ENCODE data around the gene PRKG1.

PRKG1 gene

GRCh38 chr10:52276986-52277385, 1202.7 kb downstream of the PRKG1 start:
- TF ChIP-seq TAF1 (IDR thresholded peaks at IDR 0.05; ENCODE audit: low read depth): no peak
- TF ChIP-seq, protein P1, sequence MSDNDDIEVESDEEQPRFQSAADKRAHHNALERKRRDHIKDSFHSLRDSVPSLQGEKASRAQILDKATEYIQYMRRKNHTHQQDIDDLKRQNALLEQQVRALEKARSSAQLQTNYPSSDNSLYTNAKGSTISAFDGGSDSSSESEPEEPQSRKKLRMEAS (IDR thresholded peaks at IDR 0.05): no peak
- no peak for TF ChIP-seq TCF12 (IDR thresholded peaks at IDR 0.05; ENCODE audit: low read depth)
- no peak for TF ChIP-seq FOXM1 (IDR thresholded peaks at IDR 0.05; ENCODE audit: borderline replicate concordance, low read depth)
- no peak for TF ChIP-seq TEAD4 (IDR thresholded peaks at IDR 0.05)
- no peak for TF ChIP-seq EGR1 (IDR thresholded peaks at IDR 0.05)

GRCh38 chr10:52279546-52279945, 1205.3 kb downstream of the PRKG1 start:
- TF ChIP-seq, protein P2, sequence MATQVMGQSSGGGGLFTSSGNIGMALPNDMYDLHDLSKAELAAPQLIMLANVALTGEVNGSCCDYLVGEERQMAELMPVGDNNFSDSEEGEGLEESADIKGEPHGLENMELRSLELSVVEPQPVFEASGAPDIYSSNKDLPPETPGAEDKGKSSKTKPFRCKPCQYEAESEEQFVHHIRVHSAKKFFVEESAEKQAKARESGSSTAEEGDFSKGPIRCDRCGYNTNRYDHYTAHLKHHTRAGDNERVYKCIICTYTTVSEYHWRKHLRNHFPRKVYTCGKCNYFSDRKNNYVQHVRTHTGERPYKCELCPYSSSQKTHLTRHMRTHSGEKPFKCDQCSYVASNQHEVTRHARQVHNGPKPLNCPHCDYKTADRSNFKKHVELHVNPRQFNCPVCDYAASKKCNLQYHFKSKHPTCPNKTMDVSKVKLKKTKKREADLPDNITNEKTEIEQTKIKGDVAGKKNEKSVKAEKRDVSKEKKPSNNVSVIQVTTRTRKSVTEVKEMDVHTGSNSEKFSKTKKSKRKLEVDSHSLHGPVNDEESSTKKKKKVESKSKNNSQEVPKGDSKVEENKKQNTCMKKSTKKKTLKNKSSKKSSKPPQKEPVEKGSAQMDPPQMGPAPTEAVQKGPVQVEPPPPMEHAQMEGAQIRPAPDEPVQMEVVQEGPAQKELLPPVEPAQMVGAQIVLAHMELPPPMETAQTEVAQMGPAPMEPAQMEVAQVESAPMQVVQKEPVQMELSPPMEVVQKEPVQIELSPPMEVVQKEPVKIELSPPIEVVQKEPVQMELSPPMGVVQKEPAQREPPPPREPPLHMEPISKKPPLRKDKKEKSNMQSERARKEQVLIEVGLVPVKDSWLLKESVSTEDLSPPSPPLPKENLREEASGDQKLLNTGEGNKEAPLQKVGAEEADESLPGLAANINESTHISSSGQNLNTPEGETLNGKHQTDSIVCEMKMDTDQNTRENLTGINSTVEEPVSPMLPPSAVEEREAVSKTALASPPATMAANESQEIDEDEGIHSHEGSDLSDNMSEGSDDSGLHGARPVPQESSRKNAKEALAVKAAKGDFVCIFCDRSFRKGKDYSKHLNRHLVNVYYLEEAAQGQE (IDR thresholded peaks at IDR 0.05; ENCODE audit: low read depth): no peak
- TF ChIP-seq NFIC (IDR thresholded peaks at IDR 0.05): no peak

DNA sequence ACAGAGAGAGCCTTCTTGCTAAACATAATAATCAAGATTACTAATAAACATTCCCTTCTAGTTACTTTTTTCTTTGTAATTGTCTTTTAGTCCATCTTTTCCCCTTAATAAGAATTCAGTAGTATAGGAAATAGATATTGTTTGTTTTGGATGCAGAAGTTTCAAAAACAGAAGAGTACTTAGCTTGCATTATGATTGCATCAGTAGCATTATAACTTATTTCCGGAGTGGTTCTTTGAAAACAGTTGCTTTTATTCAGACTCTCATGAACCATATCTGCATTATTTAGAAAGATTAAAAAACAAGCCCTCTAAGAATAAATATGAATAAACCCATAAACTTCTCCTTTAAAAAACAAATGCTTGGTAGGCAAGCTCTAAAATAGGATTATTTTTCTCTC, 1205.8 kb downstream of the PRKG1 start:
- TF ChIP-seq, protein P1 (IDR thresholded peaks at IDR 0.05): no peak
- TF ChIP-seq RAD21 (IDR thresholded peaks at IDR 0.05; ENCODE audit: low read depth) (no peak), ZBTB7A (IDR thresholded peaks at IDR 0.05; ENCODE audit: low read depth) (no peak), TEAD4 (IDR thresholded peaks at IDR 0.05) (no peak), YY1 (IDR thresholded peaks at IDR 0.05; ENCODE audit: low read depth) (no peak), CREB1 (IDR thresholded peaks at IDR 0.05; ENCODE audit: low read depth) (no peak), FOXM1 (IDR thresholded peaks at IDR 0.05; ENCODE audit: borderline replicate concordance, low read depth) (no peak), CEBPB (IDR thresholded peaks at IDR 0.05) (no peak), TCF12 (IDR thresholded peaks at IDR 0.05; ENCODE audit: low read depth) (no peak)
- TF ChIP-seq, protein P2 (IDR thresholded peaks at IDR 0.05; ENCODE audit: low read depth): no peak

- TF ChIP-seq EP300 (IDR thresholded peaks at IDR 0.05; ENCODE audit: borderline replicate concordance) (no peak), YY1 (IDR thresholded peaks at IDR 0.05; ENCODE audit: low read depth) (no peak), EGR1 (IDR thresholded peaks at IDR 0.05) (no peak), TCF12 (IDR thresholded peaks at IDR 0.05; ENCODE audit: low read depth) (no peak), CREB1 (IDR thresholded peaks at IDR 0.05; ENCODE audit: low read depth) (no peak), TAF1 (IDR thresholded peaks at IDR 0.05; ENCODE audit: low read depth) (no peak), RAD21 (IDR thresholded peaks at IDR 0.05; ENCODE audit: low read depth) (no peak), NFIC (IDR thresholded peaks at IDR 0.05) (no peak), CEBPB (IDR thresholded peaks at IDR 0.05) (no peak)
- TF ChIP-seq, protein P1 (IDR thresholded peaks at IDR 0.05): no peak
- TF ChIP-seq, protein P3, sequence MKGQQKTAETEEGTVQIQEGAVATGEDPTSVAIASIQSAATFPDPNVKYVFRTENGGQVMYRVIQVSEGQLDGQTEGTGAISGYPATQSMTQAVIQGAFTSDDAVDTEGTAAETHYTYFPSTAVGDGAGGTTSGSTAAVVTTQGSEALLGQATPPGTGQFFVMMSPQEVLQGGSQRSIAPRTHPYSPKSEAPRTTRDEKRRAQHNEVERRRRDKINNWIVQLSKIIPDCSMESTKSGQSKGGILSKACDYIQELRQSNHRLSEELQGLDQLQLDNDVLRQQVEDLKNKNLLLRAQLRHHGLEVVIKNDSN (IDR thresholded peaks at IDR 0.05): no peak
- TF ChIP-seq, protein P2 (IDR thresholded peaks at IDR 0.05; ENCODE audit: low read depth): no peak
Observed at GRCh38 chr10:52283174-52283573, 1208.9 kb downstream of the PRKG1 start.

DNA sequence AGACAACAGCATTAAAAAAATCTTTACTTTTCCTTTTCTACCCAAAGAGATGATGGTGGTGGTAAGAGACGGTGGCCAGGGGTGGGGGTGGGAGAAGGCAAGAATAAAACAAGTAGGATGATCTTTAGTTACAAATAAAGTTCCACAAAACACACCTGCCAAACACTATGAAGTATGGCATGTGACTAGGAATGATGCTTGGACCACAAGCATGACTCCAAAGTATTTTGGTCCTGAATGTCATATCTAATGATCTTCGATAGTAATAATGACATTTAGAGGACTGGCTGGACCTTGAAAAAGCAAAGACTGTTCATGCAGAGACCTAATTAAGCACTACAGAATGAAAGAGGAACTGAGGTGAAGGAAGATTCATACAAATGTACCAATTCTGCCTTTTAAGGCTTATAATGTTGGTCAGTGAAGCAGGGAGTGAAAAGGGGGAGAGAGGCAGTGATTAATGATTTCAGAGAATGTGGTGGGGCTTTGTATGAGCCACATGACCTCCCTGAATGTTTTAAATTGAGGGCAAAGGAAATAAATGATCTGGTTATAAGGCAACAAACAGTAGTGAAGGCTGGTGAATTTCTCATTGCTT, 1210.2 kb downstream of the PRKG1 start:
- TF ChIP-seq CEBPB (IDR thresholded peaks at IDR 0.05) (no peak), EP300 (IDR thresholded peaks at IDR 0.05; ENCODE audit: borderline replicate concordance) (no peak), ZBTB7A (IDR thresholded peaks at IDR 0.05; ENCODE audit: low read depth) (no peak), TCF12 (IDR thresholded peaks at IDR 0.05; ENCODE audit: low read depth) (no peak), TEAD4 (IDR thresholded peaks at IDR 0.05) (no peak), TAF1 (IDR thresholded peaks at IDR 0.05; ENCODE audit: low read depth) (no peak), NFIC (IDR thresholded peaks at IDR 0.05) (no peak), FOXM1 (IDR thresholded peaks at IDR 0.05; ENCODE audit: borderline replicate concordance, low read depth) (no peak), YY1 (IDR thresholded peaks at IDR 0.05; ENCODE audit: low read depth) (no peak), RAD21 (IDR thresholded peaks at IDR 0.05; ENCODE audit: low read depth) (no peak), CREB1 (IDR thresholded peaks at IDR 0.05; ENCODE audit: low read depth) (no peak), EGR1 (IDR thresholded peaks at IDR 0.05) (no peak)
- TF ChIP-seq, protein P1 (IDR thresholded peaks at IDR 0.05): no peak
- TF ChIP-seq, protein P3 (IDR thresholded peaks at IDR 0.05): no peak
- TF ChIP-seq, protein P2 (IDR thresholded peaks at IDR 0.05; ENCODE audit: low read depth): no peak

All from Ishikawa (cell line).